LNCaP clone FGC (cell line): ENCODE data around the gene STK10.

Source experiments
- DNase-seq: peaks from one replicate; pipeline ENCODE4 v3.0.0-alpha.2; 2011; ENCODE audit warnings: low read depth
- H3K4me3 ChIP-seq: 2 replicates; pipeline ENCODE4 v1.5.1; 2011; ENCODE audit warnings: mild to moderate bottlenecking, low read depth, low read length, control low read depth
- TF ChIP-seq, protein P1 (sequence below): IDR thresholded peaks from 2 replicates; pipeline ENCODE4 v1.5.1; 2012; ENCODE audit warnings: mild to moderate bottlenecking; ENCODE audit not compliant: control insufficient read depth, insufficient read depth; ENCODE audit errors: extremely low read depth

The STK10 gene

DNA sequence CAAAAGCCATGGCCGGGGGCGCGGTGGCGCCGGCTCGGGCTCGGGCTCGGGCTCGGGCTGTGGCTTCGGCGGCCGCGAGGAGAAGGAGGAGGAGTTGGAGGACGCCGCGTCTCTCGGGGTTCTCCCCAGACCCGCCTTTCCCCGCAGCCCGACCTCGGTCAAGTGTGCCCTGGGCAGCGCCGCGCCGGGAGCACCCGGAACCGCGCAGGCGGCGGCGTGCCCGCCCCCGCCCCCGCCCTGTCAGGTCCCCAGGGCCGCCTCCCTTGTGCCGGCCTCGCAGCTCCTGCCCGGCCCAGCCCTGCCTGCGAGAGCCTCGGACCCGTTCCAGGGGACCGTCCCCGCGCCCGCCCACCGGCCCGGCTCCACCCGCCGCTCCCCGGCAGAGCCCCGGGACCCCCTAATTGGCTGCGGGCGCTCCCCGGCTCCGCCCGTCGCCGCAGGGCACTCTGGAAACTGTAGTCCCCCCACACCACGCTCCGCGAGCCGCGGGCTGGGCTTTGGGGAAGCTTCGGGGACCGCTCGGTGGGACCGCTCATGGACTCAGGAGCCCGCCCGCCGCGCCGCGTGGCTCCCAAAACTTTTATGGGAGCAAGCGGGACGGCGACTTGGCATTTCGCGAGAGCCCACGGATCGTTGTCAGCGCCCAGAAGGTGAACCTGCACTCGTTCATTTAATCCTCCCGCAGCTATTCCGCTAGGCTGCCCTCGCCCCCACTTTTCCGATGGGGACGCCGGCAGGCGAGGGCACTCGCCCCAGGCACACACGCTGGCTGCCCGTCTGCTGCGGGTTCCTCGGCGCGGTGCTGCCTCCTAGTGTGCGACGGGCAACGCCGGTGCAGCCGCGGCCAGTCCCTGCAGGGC, at the start of gene STK10:
STK10 (minus strand) TSS at position 192 of the 860 bp plus-strand sequence; CDS start at position 10, 182 bp downstream.
- TF ChIP-seq, protein P1, sequence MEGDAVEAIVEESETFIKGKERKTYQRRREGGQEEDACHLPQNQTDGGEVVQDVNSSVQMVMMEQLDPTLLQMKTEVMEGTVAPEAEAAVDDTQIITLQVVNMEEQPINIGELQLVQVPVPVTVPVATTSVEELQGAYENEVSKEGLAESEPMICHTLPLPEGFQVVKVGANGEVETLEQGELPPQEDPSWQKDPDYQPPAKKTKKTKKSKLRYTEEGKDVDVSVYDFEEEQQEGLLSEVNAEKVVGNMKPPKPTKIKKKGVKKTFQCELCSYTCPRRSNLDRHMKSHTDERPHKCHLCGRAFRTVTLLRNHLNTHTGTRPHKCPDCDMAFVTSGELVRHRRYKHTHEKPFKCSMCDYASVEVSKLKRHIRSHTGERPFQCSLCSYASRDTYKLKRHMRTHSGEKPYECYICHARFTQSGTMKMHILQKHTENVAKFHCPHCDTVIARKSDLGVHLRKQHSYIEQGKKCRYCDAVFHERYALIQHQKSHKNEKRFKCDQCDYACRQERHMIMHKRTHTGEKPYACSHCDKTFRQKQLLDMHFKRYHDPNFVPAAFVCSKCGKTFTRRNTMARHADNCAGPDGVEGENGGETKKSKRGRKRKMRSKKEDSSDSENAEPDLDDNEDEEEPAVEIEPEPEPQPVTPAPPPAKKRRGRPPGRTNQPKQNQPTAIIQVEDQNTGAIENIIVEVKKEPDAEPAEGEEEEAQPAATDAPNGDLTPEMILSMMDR: peak; percentile 99
- peak within 1 kb of the TSS; percentile 84 for H3K4me3 ChIP-seq
- DNase-seq: peak; percentile 60

GRCh38 chr5:172235827-172236736, 48.1 kb upstream of the STK10 start:
- H3K4me3 ChIP-seq: no peak overlapping the region
- DNase-seq: no peak
- TF ChIP-seq, protein P1: no peak

GRCh38 chr5:172235132-172235780, 47.2 kb upstream of the STK10 start:
- DNase-seq: no peak
- H3K4me3 ChIP-seq: no peak overlapping the region
- TF ChIP-seq, protein P1: no peak

DNA sequence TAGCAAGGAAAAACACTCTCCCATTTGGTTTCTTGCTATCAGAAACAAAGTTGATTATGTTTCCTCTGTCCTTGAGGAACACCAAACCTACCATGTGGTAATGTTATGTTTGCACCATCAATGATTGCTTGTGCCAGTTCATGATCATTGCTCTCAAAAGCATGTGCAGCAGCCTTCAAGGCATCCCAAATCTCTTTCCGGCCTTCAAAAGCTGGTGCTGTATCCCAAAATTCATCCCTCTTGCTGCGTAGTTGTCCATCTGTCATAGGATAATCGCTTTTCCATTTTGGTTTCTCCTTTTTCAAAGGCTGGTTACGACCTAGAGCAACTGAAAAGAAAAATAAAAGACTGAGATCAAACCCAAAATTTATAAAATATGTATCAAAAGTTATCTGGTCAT, 46.0 kb upstream of the STK10 start:
- TF ChIP-seq, protein P1: no peak
- no peak for DNase-seq
- H3K4me3 ChIP-seq: no peak overlapping the region

DNA sequence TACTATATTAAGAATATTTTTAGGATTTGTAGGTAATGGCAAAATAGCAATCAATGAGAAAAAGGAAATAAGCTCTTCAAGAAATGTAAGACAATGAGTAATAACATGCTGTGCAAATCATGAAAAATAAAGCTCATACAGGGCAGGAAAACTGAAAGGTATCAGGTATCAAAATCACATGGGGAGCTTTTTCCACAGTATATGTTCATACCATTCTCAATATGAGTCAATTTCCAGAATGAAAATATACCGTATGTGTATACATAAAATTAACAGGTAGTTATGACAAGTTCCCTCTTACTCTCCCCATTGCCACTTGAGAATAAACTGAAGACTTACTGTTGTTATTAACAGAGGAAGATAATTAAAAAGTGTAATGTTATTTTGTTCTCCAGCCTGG, 41.9 kb upstream of the STK10 start:
- no peak overlapping the region for H3K4me3 ChIP-seq
- TF ChIP-seq, protein P1: no peak
- no peak for DNase-seq

DNA sequence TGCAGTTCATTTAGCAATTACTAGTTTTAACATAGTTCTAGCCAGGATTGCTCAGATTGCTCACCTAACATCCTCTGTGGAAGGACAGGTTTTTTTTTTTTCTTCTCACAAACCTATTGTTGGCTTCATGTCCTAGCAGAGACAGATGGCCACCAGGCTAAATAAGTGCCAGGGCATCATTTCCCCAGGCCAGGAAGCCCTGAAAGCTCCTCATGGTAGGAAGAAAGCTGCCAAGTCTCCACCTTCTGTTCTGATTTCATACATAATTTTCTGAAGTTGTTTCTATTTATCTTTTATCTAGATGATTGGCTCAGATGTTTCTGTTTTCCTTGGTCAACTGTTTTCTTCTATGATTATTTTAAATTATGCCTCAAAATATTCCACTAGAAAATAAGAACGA, 37.0 kb upstream of the STK10 start:
- no peak for DNase-seq
- TF ChIP-seq, protein P1: no peak
- no peak overlapping the region for H3K4me3 ChIP-seq
